MCF 10A (cell line): Measurements from ENCODE around the gene DNAJA3. TPM values are rescaled to one million over a fixed set of nuclear protein-coding genes. Genes with fewer than 3 reads are reported as not detected.

Experiments
- BruUV-seq: library from RNA; stranded (reverse); fragments of 400-500 nt; replicated peaks from 2 replicates; lab custom pipeline; 2021; lab: Mats Ljungman, UMichigan
- CTCF ChIA-PET: fragments of 300-600 bp; sonication (Branson Sonifier 250); formaldehyde crosslinking; extraction: SDS; loops from one replicate; lab custom pipeline; 2021; ENCODE audit warnings: antibody characterized with exemption, inconsistent platforms; lab: Yijun Ruan, JAX
- POLR2A ChIA-PET: fragments of 300-600, 350-650 bp; sonication (Branson Sonifier 250); formaldehyde crosslinking; extraction: SDS; loops from one replicate; lab custom pipeline; 2020; ENCODE audit warnings: antibody characterized with exemption, inconsistent platforms; lab: Yijun Ruan, JAX
- DNase-seq: peaks from one replicate; pipeline ENCODE4 v3.0.0-alpha.2; 2018; ENCODE audit not compliant: unreplicated experiment
- H3K27ac Mint-ChIP-seq: one replicate; pipeline ENCODE4 v1.8.0; 2022; ENCODE audit warnings: mild to moderate bottlenecking, low read depth, mixed read lengths; ENCODE audit not compliant: unreplicated experiment
- H3K27me3 Mint-ChIP-seq: one replicate; pipeline ENCODE4 v1.8.0; 2022; ENCODE audit warnings: mixed read lengths; ENCODE audit not compliant: insufficient read depth, unreplicated experiment
- H3K36me3 Mint-ChIP-seq: one replicate; pipeline ENCODE4 v1.8.0; 2022; ENCODE audit warnings: mild to moderate bottlenecking, moderate library complexity, mixed read lengths; ENCODE audit not compliant: insufficient read depth, unreplicated experiment
- H3K4me1 Mint-ChIP-seq: one replicate; pipeline ENCODE4 v1.8.0; 2022; ENCODE audit warnings: mixed read lengths; ENCODE audit not compliant: insufficient read depth, unreplicated experiment
- H3K4me3 Mint-ChIP-seq: one replicate; pipeline ENCODE4 v1.8.0; 2022; ENCODE audit warnings: mild to moderate bottlenecking, moderate library complexity, mixed read lengths; ENCODE audit not compliant: unreplicated experiment
- H3K9me3 Mint-ChIP-seq: one replicate; pipeline ENCODE4 v1.8.0; 2022; ENCODE audit warnings: mixed read lengths; ENCODE audit not compliant: unreplicated experiment
- CTCF ChIP-seq: fragments of 200-600 bp; IDR thresholded peaks from one replicate; pipeline ENCODE4 v1.8.0; 2022; ENCODE audit warnings: antibody characterized with exemption, mild to moderate bottlenecking; ENCODE audit not compliant: unreplicated experiment
- intact Hi-C: fragments of 100-400 bp; cut with micrococcal nuclease; formaldehyde crosslinking; loops from 2 replicates; pipeline ENCODE4 v1.14.1; 2022
- total RNA-seq: library from RNA; stranded (reverse); gene quantifications from 2 replicates; pipeline ENCODE4 v1.2.3, GENCODE V29; 2022

Gene DNAJA3
- total RNA-seq, 1 experiment from 2014 or later: 101 TPM

DNA sequence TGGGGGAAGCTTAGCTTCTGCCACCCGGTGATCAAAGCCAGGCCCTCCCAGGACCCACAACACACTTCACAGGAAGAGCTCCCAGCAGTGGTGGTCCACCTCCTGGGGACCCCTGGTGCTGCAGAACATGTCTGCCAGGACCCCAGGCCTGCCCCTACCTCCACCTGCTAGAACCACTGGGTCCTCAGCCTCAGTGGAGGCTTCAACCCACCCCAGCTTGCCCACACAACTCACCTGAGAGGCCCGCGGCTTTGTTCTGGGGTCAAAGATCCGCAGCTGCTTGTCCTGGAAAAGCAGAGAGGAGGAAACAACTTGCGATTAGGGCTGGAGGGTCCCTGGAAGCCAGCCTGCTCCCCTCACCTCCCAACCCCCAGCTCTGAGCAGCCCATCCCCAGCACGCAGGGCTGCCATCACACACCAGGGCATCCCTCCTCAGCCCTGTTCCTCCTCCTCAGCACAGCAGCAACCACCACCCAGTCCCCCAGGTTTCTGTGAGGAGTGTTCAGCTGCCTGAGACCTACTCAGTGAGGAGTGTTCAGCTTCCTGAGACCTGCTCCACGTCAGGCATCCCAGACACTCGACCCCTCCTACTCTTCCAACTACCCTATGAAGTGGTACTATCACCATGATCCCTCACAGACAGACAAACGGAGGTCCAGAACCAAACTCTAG lies 30.5 kb upstream of the DNAJA3 start:
- Mint-ChIP-seq H3K36me3 (peaks cover 15% of the 10 kb centered on the region), H3K4me1 (peaks cover 14% of the 10 kb centered on the region), H3K27ac (no peak overlapping the region), H3K9me3 (no peaks in the 10 kb centered on the region), H3K27me3 (no peaks in the 10 kb centered on the region), H3K4me3 (no peak overlapping the region)
- BruUV-seq: no TSS peak
- no peak for DNase-seq
- intact Hi-C loops: no loop called here
- no peak for TF ChIP-seq CTCF
- CTCF ChIA-PET: interaction anchor here (0.6 to 0.8 kb wide), 2 partner anchors 26 to 36 kb away, joined by 4 to 6 read pairs; no protein-coding TSS in a partner anchor
- POLR2A ChIA-PET: interaction anchor here (1.4 kb wide), 1 partner anchor 11 kb away, joined by 3 read pairs; no protein-coding TSS in a partner anchor

- ChIA-PET POLR2A (no interaction called here), CTCF (interaction anchor here (0.5 to 10.1 kb wide), 7 partner anchors 9 to 840 kb away, joined by 3 to 263 read pairs (median 40); partner anchors contain the start of genes PAM16 and VASN)
- Mint-ChIP-seq H3K4me1 (no peaks in the 10 kb centered on the region), H3K9me3 (no peaks in the 10 kb centered on the region), H3K4me3 (no peak overlapping the region), H3K36me3 (peaks cover 13% of the 10 kb centered on the region), H3K27ac (no peak overlapping the region), H3K27me3 (no peaks in the 10 kb centered on the region)
- intact Hi-C loops: no loop called here
- no peak for TF ChIP-seq CTCF
- no TSS peak for BruUV-seq
- no peak for DNase-seq
Observed at GRCh38 chr16:4399001-4399730, 26.5 kb upstream of the DNAJA3 start.

- intact Hi-C loops: loop anchor here (5.0 kb wide), 3 partner anchors 109 to 199 kb away; partner anchors contain the start of gene TFAP4
- Mint-ChIP-seq H3K27me3 (no peaks in the 10 kb centered on the region), H3K36me3 (peaks cover 13% of the 10 kb centered on the region), H3K27ac (no peak overlapping the region), H3K4me3 (no peak overlapping the region), H3K4me1 (no peaks in the 10 kb centered on the region), H3K9me3 (no peaks in the 10 kb centered on the region)
- DNase-seq: no peak
- no TSS peak for BruUV-seq
- ChIA-PET CTCF (interaction anchor here (0.6 to 10.1 kb wide), 12 partner anchors 8 to 126 kb away, joined by 3 to 263 read pairs (median 10); partner anchors contain the start of genes CORO7, PAM16 and VASN), POLR2A (no interaction called here)
- TF ChIP-seq CTCF: no peak
Observed at GRCh38 chr16:4401094-4401501, 24.6 kb upstream of the DNAJA3 start.

DNA sequence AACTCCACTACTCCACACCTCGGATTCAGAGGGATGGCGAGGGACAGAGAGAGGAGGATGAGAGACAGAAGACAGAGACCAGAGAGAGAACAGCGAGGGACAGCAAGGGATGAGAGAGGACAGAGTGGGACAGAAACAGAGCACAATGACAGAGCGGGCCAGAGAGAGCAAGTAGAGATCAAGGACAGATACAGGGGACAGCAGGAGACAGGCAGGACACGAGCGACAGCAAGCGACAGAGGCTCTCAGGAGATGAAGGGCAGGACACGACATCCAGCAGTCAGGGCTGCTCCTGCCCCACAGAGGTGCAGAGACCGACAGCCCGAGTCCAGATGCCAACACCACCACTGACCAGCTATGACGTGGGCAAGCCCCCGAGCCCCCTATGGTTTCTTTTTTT lies 24.2 kb upstream of the DNAJA3 start:
- DNase-seq: no peak
- Mint-ChIP-seq H3K27ac (no peak overlapping the region), H3K36me3 (peaks cover 17% of the 10 kb centered on the region), H3K27me3 (no peaks in the 10 kb centered on the region), H3K4me3 (no peak overlapping the region), H3K4me1 (no peaks in the 10 kb centered on the region), H3K9me3 (no peaks in the 10 kb centered on the region)
- CTCF ChIA-PET: interaction anchor here (0.6 to 10.1 kb wide), 21 partner anchors 10 to 395 kb away, joined by 3 to 263 read pairs (median 7); partner anchors contain the start of genes CORO7, PAM16 and VASN
- no TSS peak for BruUV-seq
- no peak for TF ChIP-seq CTCF
- intact Hi-C loops: loop anchor here (5.0 kb wide), 3 partner anchors 109 to 199 kb away; partner anchors contain the start of gene TFAP4
- POLR2A ChIA-PET: interaction anchor here (1.6 kb wide), 1 partner anchor 27 kb away, joined by 3 read pairs; no protein-coding TSS in a partner anchor
